HepG2 (cell line): Measurements from ENCODE around the gene OST4. TPM values are rescaled to one million over a fixed set of nuclear protein-coding genes. Genes with fewer than 3 reads are reported as not detected.
A peak's percentile ranks its signal among the peaks of the same experiment; 100 is the strongest.

ENCODE experiments used
- CAMTA2 ChIP-seq: sonication (generic); formaldehyde crosslinking; IDR thresholded peaks from 2 replicates; pipeline ENCODE4 v1.4.0; 2020; ENCODE audit warnings: mild to moderate bottlenecking, missing genetic modification reagents, borderline replicate concordance
- FOXP1 ChIP-seq, 2 experiments: fragments of 450-650 bp in 1 of 2; IDR thresholded peaks; 2 replicates each; pipeline ENCODE4 v1.6.1; 2017 to 2018; ENCODE audit warnings: antibody characterized with exemption in 1 of 2
- ISX ChIP-seq: sonication (generic); formaldehyde crosslinking; conservative IDR thresholded peaks from 2 replicates; pipeline ENCODE4 v1.5.0; 2020; ENCODE audit warnings: missing genetic modification reagents
- PHF8 ChIP-seq: sonication (generic); formaldehyde crosslinking; IDR thresholded peaks from 2 replicates; pipeline ENCODE4 v1.5.0; 2020; ENCODE audit warnings: missing genetic modification reagents
- TBL1XR1 ChIP-seq: fragments of 150-350 bp; IDR thresholded peaks from 2 replicates; pipeline ENCODE4 v1.6.1; 2014; ENCODE audit warnings: borderline replicate concordance, low read length; ENCODE audit not compliant: partially characterized antibody
- ZBTB3 ChIP-seq: sonication (generic); formaldehyde crosslinking; IDR thresholded peaks from 2 replicates; pipeline ENCODE4 v1.4.0; 2020; ENCODE audit warnings: low read depth, mild to moderate bottlenecking, moderate library complexity, missing genetic modification reagents, borderline replicate concordance
- ZKSCAN1 ChIP-seq: fragments of 150-350 bp; IDR thresholded peaks from 2 replicates; pipeline ENCODE4 v1.6.1; 2014; ENCODE audit warnings: low read length
- ZNF24 ChIP-seq: fragments of 450-650 bp; IDR thresholded peaks from 2 replicates; pipeline ENCODE4 v1.6.1; 2017; ENCODE audit warnings: antibody characterized with exemption, mild to moderate bottlenecking
- polyA plus RNA-seq, 8 experiments: library from polyadenylated mRNA; depleted of rRNA in 3 of 8; stranded (reverse) in 7 of 8; unstranded in 1 of 8; fragments of >200 nt; fragmentation: Illumina TruSeq in 4 of 8; extraction: Trizol in 4 of 8; gene quantifications; 2 replicates each; pipeline versions ENCODE4 v1.2.1 to v1.2.3, GENCODE V29; 2011 to 2016; ENCODE audit warnings: low read depth in 4 of 8, missing spikeins in 1 of 8, mixed read lengths in 1 of 8; ENCODE audit not compliant: insufficient read depth in 1 of 8
- total RNA-seq, 5 experiments: library from RNA; depleted of rRNA; stranded (reverse); fragments of >200 nt; fragmentation: Illumina TruSeq; extraction: Trizol; gene quantifications; 2 replicates each; pipeline ENCODE4 v1.2.3, GENCODE V29; 2016; ENCODE audit warnings: low read depth in 1 of 5
- TF ChIP-seq, protein P1 (sequence below): IDR thresholded peaks from 2 replicates; pipeline ENCODE4 v1.6.1; 2016; ENCODE audit warnings: missing biosample characterization, missing genetic modification reagents, low read depth
- TF ChIP-seq, protein P2 (sequence below): sonication (generic); formaldehyde crosslinking; IDR thresholded peaks from 2 replicates; pipeline ENCODE4 v1.4.0; 2020; ENCODE audit warnings: missing genetic modification reagents
- TF ChIP-seq, protein P3 (sequence below): sonication (generic); formaldehyde crosslinking; IDR thresholded peaks from 2 replicates; pipeline ENCODE4 v1.4.0; 2020; ENCODE audit warnings: missing genetic modification reagents
- TF ChIP-seq, protein P4 (sequence below): fragments of 450-650 bp; IDR thresholded peaks from 2 replicates; pipeline ENCODE4 v1.6.1; 2017
- TF ChIP-seq, protein P5 (sequence below): IDR thresholded peaks from 2 replicates; pipeline ENCODE4 v1.6.1; 2016; ENCODE audit warnings: missing compliant biosample characterization, missing genetic modification reagents, borderline replicate concordance
- TF ChIP-seq, protein P6 (sequence below): sonication (generic); formaldehyde crosslinking; IDR thresholded peaks from 2 replicates; pipeline ENCODE4 v1.9.0; 2021; ENCODE audit warnings: missing genetic modification reagents, borderline replicate concordance
- TF ChIP-seq, protein P7 (sequence below): sonication (generic); formaldehyde crosslinking; IDR thresholded peaks from 2 replicates; pipeline ENCODE4 v1.5.0; 2020; ENCODE audit warnings: missing genetic modification reagents
- TF ChIP-seq, protein P8 (sequence below): sonication (generic); formaldehyde crosslinking; IDR thresholded peaks from 2 replicates; pipeline ENCODE4 v1.5.1; 2020; ENCODE audit warnings: mild to moderate bottlenecking, missing genetic modification reagents, moderate library complexity

Gene OST4
- total and polyA plus RNA-seq, 2 of the 13 experiments (the other 11 are each of a cell fraction or from before 2014, with no cell fraction given): 498 to 584 TPM

DNA sequence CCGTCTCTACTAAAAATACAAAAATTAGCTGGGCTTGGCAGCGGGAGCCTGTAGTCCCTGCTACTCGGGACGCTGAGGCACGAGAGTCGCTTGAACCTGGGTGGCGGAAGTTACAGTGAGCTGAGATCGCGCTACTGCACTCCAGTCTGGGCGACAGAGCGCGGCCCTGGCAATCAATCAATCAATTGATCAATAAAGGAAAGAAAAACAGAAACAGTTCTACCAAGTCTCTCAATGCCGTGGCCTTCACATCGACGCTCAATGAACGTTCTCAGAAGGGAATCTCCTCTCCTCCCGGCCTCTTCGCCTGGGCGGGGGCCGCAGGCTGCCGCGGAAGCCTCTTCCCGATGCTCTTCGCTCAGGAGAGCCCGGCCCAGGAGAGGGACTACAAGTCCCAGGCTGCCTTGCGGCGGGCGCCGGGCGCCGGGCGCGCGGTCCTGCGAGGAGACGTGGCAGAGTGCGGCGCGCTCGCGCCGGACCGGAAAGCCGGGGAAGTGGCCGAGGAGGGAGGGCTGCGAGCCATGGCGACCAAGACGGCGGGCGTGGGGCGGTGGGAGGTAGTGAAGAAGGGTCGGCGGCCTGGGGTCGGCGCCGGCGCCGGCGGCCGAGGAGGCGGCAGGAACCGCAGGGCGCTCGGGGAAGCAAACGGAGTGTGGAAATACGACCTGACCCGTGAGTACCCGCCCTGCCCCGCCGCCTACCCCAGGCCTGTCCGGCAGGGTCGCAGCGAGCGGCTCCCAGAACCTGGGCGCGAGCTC, 38.8 kb downstream of the OST4 start, which contains the start of gene TMEM214 (continued):
- TF ChIP-seq, protein P1, sequence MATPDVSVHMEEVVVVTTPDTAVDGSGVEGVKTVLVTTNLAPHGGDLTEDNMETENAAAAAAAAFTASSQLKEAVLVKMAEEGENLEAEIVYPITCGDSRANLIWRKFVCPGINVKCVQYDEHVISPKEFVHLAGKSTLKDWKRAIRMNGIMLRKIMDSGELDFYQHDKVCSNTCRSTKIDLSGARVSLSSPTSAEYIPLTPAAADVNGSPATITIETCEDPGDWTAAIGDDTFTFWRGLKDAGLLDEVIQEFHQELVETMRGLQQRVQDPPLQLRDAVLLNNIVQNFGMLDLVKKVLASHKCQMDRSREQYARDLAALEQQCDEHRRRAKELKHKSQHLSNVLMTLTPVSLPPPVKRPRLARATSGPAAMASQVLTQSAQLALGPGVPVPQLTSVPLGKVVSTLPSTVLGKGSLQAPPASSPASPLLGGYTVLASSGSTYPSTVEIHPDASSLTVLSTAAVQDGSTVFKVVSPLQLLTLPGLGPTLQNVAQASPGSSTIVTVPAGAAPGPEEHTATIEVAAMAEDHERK: peak; percentile 94
- TF ChIP-seq, protein P2, sequence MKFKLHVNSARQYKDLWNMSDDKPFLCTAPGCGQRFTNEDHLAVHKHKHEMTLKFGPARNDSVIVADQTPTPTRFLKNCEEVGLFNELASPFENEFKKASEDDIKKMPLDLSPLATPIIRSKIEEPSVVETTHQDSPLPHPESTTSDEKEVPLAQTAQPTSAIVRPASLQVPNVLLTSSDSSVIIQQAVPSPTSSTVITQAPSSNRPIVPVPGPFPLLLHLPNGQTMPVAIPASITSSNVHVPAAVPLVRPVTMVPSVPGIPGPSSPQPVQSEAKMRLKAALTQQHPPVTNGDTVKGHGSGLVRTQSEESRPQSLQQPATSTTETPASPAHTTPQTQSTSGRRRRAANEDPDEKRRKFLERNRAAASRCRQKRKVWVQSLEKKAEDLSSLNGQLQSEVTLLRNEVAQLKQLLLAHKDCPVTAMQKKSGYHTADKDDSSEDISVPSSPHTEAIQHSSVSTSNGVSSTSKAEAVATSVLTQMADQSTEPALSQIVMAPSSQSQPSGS: peak; percentile 60; the same call in 1 of the 2 replicates
- TF ChIP-seq, protein P3, sequence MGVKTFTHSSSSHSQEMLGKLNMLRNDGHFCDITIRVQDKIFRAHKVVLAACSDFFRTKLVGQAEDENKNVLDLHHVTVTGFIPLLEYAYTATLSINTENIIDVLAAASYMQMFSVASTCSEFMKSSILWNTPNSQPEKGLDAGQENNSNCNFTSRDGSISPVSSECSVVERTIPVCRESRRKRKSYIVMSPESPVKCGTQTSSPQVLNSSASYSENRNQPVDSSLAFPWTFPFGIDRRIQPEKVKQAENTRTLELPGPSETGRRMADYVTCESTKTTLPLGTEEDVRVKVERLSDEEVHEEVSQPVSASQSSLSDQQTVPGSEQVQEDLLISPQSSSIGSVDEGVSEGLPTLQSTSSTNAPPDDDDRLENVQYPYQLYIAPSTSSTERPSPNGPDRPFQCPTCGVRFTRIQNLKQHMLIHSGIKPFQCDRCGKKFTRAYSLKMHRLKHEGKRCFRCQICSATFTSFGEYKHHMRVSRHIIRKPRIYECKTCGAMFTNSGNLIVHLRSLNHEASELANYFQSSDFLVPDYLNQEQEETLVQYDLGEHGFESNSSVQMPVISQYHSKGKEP (CRISPR knock-in tag): peak; percentile 57; the same call in 1 of the 2 replicates
- TF ChIP-seq, protein P4, sequence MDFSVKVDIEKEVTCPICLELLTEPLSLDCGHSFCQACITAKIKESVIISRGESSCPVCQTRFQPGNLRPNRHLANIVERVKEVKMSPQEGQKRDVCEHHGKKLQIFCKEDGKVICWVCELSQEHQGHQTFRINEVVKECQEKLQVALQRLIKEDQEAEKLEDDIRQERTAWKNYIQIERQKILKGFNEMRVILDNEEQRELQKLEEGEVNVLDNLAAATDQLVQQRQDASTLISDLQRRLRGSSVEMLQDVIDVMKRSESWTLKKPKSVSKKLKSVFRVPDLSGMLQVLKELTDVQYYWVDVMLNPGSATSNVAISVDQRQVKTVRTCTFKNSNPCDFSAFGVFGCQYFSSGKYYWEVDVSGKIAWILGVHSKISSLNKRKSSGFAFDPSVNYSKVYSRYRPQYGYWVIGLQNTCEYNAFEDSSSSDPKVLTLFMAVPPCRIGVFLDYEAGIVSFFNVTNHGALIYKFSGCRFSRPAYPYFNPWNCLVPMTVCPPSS: no peak
- TF ChIP-seq ZNF24 (no peak), CAMTA2 (no peak), PHF8 (CRISPR knock-in tag) (peak; percentile 93), ZBTB3 (0 out of 2 replicates have a peak, but pooled peaks have one; percentile 66), ZKSCAN1 (no peak), FOXP1 (IDR thresholded peaks at IDR 0.05) (no peak), FOXP1 (CRISPR knock-in tag; IDR thresholded peaks at IDR 0.05) (no peak), TBL1XR1 (no peak), ISX (CRISPR knock-in tag) (0 out of 2 replicates have a peak, but pooled peaks have one; percentile 42)
- TF ChIP-seq, protein P5, sequence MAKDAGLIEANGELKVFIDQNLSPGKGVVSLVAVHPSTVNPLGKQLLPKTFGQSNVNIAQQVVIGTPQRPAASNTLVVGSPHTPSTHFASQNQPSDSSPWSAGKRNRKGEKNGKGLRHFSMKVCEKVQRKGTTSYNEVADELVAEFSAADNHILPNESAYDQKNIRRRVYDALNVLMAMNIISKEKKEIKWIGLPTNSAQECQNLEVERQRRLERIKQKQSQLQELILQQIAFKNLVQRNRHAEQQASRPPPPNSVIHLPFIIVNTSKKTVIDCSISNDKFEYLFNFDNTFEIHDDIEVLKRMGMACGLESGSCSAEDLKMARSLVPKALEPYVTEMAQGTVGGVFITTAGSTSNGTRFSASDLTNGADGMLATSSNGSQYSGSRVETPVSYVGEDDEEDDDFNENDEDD (CRISPR knock-in tag): peak; percentile 89
- TF ChIP-seq, protein P6, sequence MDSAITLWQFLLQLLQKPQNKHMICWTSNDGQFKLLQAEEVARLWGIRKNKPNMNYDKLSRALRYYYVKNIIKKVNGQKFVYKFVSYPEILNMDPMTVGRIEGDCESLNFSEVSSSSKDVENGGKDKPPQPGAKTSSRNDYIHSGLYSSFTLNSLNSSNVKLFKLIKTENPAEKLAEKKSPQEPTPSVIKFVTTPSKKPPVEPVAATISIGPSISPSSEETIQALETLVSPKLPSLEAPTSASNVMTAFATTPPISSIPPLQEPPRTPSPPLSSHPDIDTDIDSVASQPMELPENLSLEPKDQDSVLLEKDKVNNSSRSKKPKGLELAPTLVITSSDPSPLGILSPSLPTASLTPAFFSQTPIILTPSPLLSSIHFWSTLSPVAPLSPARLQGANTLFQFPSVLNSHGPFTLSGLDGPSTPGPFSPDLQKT (CRISPR knock-in tag): no peak
- TF ChIP-seq, protein P7, sequence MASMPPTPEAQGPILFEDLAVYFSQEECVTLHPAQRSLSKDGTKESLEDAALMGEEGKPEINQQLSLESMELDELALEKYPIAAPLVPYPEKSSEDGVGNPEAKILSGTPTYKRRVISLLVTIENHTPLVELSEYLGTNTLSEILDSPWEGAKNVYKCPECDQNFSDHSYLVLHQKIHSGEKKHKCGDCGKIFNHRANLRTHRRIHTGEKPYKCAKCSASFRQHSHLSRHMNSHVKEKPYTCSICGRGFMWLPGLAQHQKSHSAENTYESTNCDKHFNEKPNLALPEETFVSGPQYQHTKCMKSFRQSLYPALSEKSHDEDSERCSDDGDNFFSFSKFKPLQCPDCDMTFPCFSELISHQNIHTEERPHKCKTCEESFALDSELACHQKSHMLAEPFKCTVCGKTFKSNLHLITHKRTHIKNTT (CRISPR knock-in tag): no peak
- TF ChIP-seq, protein P8, sequence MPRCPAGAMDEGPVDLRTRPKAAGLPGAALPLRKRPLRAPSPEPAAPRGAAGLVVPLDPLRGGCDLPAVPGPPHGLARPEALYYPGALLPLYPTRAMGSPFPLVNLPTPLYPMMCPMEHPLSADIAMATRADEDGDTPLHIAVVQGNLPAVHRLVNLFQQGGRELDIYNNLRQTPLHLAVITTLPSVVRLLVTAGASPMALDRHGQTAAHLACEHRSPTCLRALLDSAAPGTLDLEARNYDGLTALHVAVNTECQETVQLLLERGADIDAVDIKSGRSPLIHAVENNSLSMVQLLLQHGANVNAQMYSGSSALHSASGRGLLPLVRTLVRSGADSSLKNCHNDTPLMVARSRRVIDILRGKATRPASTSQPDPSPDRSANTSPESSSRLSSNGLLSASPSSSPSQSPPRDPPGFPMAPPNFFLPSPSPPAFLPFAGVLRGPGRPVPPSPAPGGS: peak; percentile 95; the same call in 1 of the 2 replicates
